GM12878 (cell line): ENCODE measurements around the gene METTL8. TPM values are rescaled to one million over a fixed set of nuclear protein-coding genes. Genes with fewer than 3 reads are reported as not detected.

Source experiments
- ATAC-seq: fragments of 200-7000 bp; cut with Tn5 transposase; 3 replicates; pipeline ENCODE4 v1.9.1; 2020; ENCODE audit warnings: mild to moderate bottlenecking, moderate library complexity
- BruUV-seq: library from RNA; stranded (reverse); fragments of 400-500 nt; replicated peaks from 2 replicates; lab custom pipeline; 2021; lab: Mats Ljungman, UMichigan
- CTCF ChIA-PET: fragments of 300-600 bp; sonication (Branson Sonifier 250); formaldehyde crosslinking; extraction: SDS; loops from one replicate; lab custom pipeline; 2021; ENCODE audit warnings: inconsistent platforms; lab: Yijun Ruan, JAX
- POLR2A ChIA-PET: fragments of 350-600 bp; formaldehyde crosslinking; extraction: SDS; loops from one replicate; lab custom pipeline; 2021; ENCODE audit warnings: inconsistent platforms; lab: Charles Lee
- RAD21 ChIA-PET: fragments of 300-600 bp; sonication (Branson Sonifier 250); formaldehyde crosslinking; loops from one replicate; lab custom pipeline; 2023; ENCODE audit warnings: antibody characterized with exemption; ENCODE audit not compliant: unreplicated experiment; lab: Charles Lee
- SMC1A ChIA-PET: fragments of 300-600 bp; sonication (Branson Sonifier 250); formaldehyde crosslinking; loops from one replicate; lab custom pipeline; 2023; ENCODE audit not compliant: unreplicated experiment, uncharacterized antibody; lab: Charles Lee
- DNase-seq: peaks from one replicate; pipeline ENCODE4 v3.0.0-alpha.2; 2011; ENCODE audit warnings: low read depth, low spot score
- FAIRE-seq: peaks from 3 replicates; lab custom pipeline; 2011; peaks lifted over from hg19 to GRCh38; lab: Jason Lieb, UNC
- H2AFZ ChIP-seq: 2 replicates; pipeline ENCODE4 v1.6.0; 2011; ENCODE audit warnings: low read depth, low read length, control low read depth; ENCODE audit not compliant: control insufficient read depth
- H3K27ac ChIP-seq: 2 replicates; pipeline ENCODE4 v1.5.1; 2011; ENCODE audit warnings: control low read depth; ENCODE audit not compliant: control insufficient read depth, insufficient read depth
- H3K27me3 ChIP-seq, 2 experiments: replicated peaks in 1 of 2; 2 replicates each; pipeline versions ENCODE4 v1.6.0 to v1.6.1; 2011; ENCODE audit warnings: low read length in 1 of 2; ENCODE audit not compliant: control insufficient read depth in 2 of 2, insufficient read depth in 2 of 2
- H3K36me3 ChIP-seq, 2 experiments: 2 replicates each; pipeline ENCODE4 v1.5.1; 2011; ENCODE audit warnings: low read length in 1 of 2; ENCODE audit not compliant: control insufficient read depth in 2 of 2, insufficient read depth in 2 of 2
- H3K4me1 ChIP-seq: 2 replicates; pipeline ENCODE4 v1.6.1; 2011; ENCODE audit warnings: mild to moderate bottlenecking, low read length, moderate library complexity, mixed read lengths; ENCODE audit not compliant: control insufficient read depth, insufficient read depth
- H3K4me2 ChIP-seq: 2 replicates; pipeline ENCODE4 v1.6.0; 2011; ENCODE audit warnings: control low read depth; ENCODE audit not compliant: control insufficient read depth, insufficient read depth
- H3K4me3 ChIP-seq: fragments of 200-600 bp; sonication (generic); 2 replicates; pipeline ENCODE4 v1.5.1; 2016
- H3K79me2 ChIP-seq: 2 replicates; pipeline ENCODE4 v1.6.0; 2011; ENCODE audit warnings: low read length; ENCODE audit not compliant: control insufficient read depth, insufficient read depth
- H3K9ac ChIP-seq: 2 replicates; pipeline ENCODE4 v1.8.0; 2011; ENCODE audit warnings: low read length, control low read depth, mixed read lengths; ENCODE audit not compliant: control insufficient read depth, insufficient read depth
- H3K9me3 ChIP-seq: replicated peaks from 3 replicates; pipeline ENCODE4 v1.5.1; 2011; ENCODE audit warnings: mild to moderate bottlenecking, low read length; ENCODE audit not compliant: control insufficient read depth, insufficient read depth
- H4K20me1 ChIP-seq: 2 replicates; pipeline ENCODE4 v1.6.0; 2011; ENCODE audit not compliant: control insufficient read depth, insufficient read depth
- BRCA1 ChIP-seq: IDR thresholded peaks from 2 replicates; pipeline ENCODE4 v1.6.1; 2011; ENCODE audit warnings: low read depth, low read length, improper control_type of control experiment
- MEF2A ChIP-seq: IDR thresholded peaks from 2 replicates; pipeline ENCODE4 v1.6.1; 2011; ENCODE audit warnings: low read depth, mild to moderate bottlenecking, low read length, moderate library complexity; ENCODE audit not compliant: insufficient read depth
- NFIC ChIP-seq: IDR thresholded peaks from 2 replicates; pipeline ENCODE4 v1.6.1; 2012; ENCODE audit warnings: low read depth, mild to moderate bottlenecking, inconsistent platforms, low read length, moderate library complexity
- SREBF2 ChIP-seq: IDR thresholded peaks from 2 replicates; pipeline ENCODE4 v1.6.1; 2012; ENCODE audit warnings: mild to moderate bottlenecking, low read length
- TBL1XR1 ChIP-seq: IDR thresholded peaks from 2 replicates; pipeline ENCODE4 v1.6.1; 2012; ENCODE audit warnings: low read depth, low read length, improper control_type of control experiment
- ZBTB4 ChIP-seq: fragments of 450-650 bp; formaldehyde crosslinking; IDR thresholded peaks from 2 replicates; pipeline ENCODE4 v1.4.0; 2022; ENCODE audit warnings: mild to moderate bottlenecking, moderate library complexity
- ZNF622 ChIP-seq: fragments of 450-650 bp; IDR thresholded peaks from 2 replicates; pipeline ENCODE4 v1.6.1; 2017; ENCODE audit warnings: mild to moderate bottlenecking, inconsistent platforms
- WGBS: methylation state at CpG from one replicate; pipeline ENCODE4 v1.1.6; 2016; ENCODE audit warnings: low lambda C conversion rate; ENCODE audit not compliant: insufficient replicate concordance, insufficient coverage; ENCODE audit errors: missing lambda C conversion rate; 5-methylcytosine and 5-hydroxymethylcytosine counted together
- in situ Hi-C: fragments of 300-500 bp; cut with MboI; formaldehyde crosslinking; loops from 9 replicates; pipeline ENCODE4 v1.14.3; 2018; ENCODE audit warnings: mixed read lengths
- intact Hi-C: fragments of 100-400 bp; cut with micrococcal nuclease; formaldehyde crosslinking; loops from one replicate; pipeline ENCODE4 v1.14.2; 2022; ENCODE audit not compliant: unreplicated experiment
- polyA plus RNA-seq, 11 experiments: library from polyadenylated mRNA; depleted of rRNA in 4 of 11; unstranded in 6 of 11; stranded (reverse) in 5 of 11; fragments of >200 nt; fragmentation: Nextera tagmentation in 4 of 11; fragmentation: Illumina TruSeq in 1 of 11; extraction: Ambion mirVana in 4 of 11; extraction: Trizol in 1 of 11; gene quantifications; 1 replicate in 1 of 11; 2 replicates in 10 of 11; pipeline versions ENCODE4 v1.2.1 to v1.2.3, GENCODE V29; 2011 to 2016; ENCODE audit warnings: inconsistent platforms in 2 of 11, missing spikeins in 2 of 11, low read depth in 1 of 11
- total RNA-seq, 4 experiments: library from RNA; depleted of rRNA in 3 of 4; stranded (reverse); fragments of >200 nt in 3 of 4; fragmentation: Illumina TruSeq in 1 of 4; extraction: Trizol in 1 of 4; gene quantifications; 2 replicates each; pipeline versions ENCODE4 v1.2.1 to v1.2.3, GENCODE V29; 2013 to 2021

METTL8 gene
- total and polyA plus RNA-seq, 10 of the 15 experiments (the other 5 are each of a cell fraction or from before 2014, with no cell fraction given), result 30.8 to 96.3 (median 51.5) TPM

GRCh38 chr2:171460537-171460936 is 26.7 kb upstream of the METTL8 start:
- RAD21 ChIA-PET, result no interaction called here
- Histone ChIP-seq H3K9me3 (peaks cover 3% of the 10 kb centered on the region; the same call in 2 of the 3 replicates), H3K4me1 (no peaks in the 10 kb centered on the region), H3K4me2 (no peak overlapping the region), H3K27me3 (no peaks in the 10 kb centered on the region), H3K9ac (no peak overlapping the region), H3K4me3 (no peak overlapping the region), H3K36me3 (peaks cover 3 to 23% of the 10 kb centered on the region in 2 experiments), H3K79me2 (no peaks in the 10 kb centered on the region; the same call in none of the 2 replicates), H4K20me1 (no peaks in the 10 kb centered on the region), H3K27ac (no peak overlapping the region), H2AFZ (no peak overlapping the region)
- intact Hi-C loops, result no loop called here
- POLR2A ChIA-PET, result no interaction called here
- ATAC-seq, result no peak
- TF ChIP-seq SREBF2, result no peak
- no peak for TF ChIP-seq ZBTB4 (CRISPR knock-in tag)
- TF ChIP-seq ZNF622, result no peak
- TF ChIP-seq MEF2A, result no peak
- no peak for TF ChIP-seq TBL1XR1
- TF ChIP-seq BRCA1, result no peak
- no peak for TF ChIP-seq NFIC
- 100% methylated on average over 1 of the region's 1 CpG for WGBS
- SMC1A ChIA-PET, result interaction anchor here (0.9 to 1.0 kb wide), 2 partner anchors 11 to 70 kb away, joined by 3 to 4 read pairs; no protein-coding TSS in a partner anchor
- no peak for DNase-seq
- no TSS peak for BruUV-seq
- in situ Hi-C loops, result no loop called here
- CTCF ChIA-PET, result no interaction called here
- no peak for FAIRE-seq
